A549 (cell line): ENCODE data around the gene WDR45B. TPM values are rescaled to one million over a fixed set of nuclear protein-coding genes. Genes with fewer than 3 reads are reported as not detected.

Experiments
- ATAC-seq, 2 experiments: fragments of 200-7000 bp in 1 of 2; fragments of >200 bp in 1 of 2; cut with Nextera tagmentation in 1 of 2; cut with Tn5 transposase in 1 of 2; 3 replicates each; pipeline versions ENCODE4 v1.8.0 to v1.9.1; 2018 to 2020; ENCODE audit warnings: mild to moderate bottlenecking in 1 of 2, moderate library complexity in 1 of 2
- CTCF ChIA-PET: fragments of 300-600 bp; sonication (Branson Sonifier 250); formaldehyde crosslinking; extraction: SDS; loops from one replicate; lab custom pipeline; 2021; ENCODE audit warnings: antibody characterized with exemption, inconsistent platforms; lab: Yijun Ruan, JAX
- POLR2A ChIA-PET: fragments of 350-600 bp; formaldehyde crosslinking; extraction: SDS; loops from one replicate; lab custom pipeline; 2021; ENCODE audit warnings: antibody characterized with exemption, inconsistent platforms; lab: Yijun Ruan, JAX
- DNase-seq, 2 experiments: peaks; one replicate each; pipeline versions ENCODE4 v3.0.0 to v3.0.0-alpha.2; 2011 to 2016; ENCODE audit warnings: low read depth in 1 of 2, low spot score in 1 of 2
- FAIRE-seq: peaks from 2 replicates; lab custom pipeline; 2011; peaks lifted over from hg19 to GRCh38; lab: Jason Lieb, UNC
- H3K27ac ChIP-seq, 2 experiments: fragments of >200 bp; sonication (Bioruptor Twin); formaldehyde crosslinking; 3 replicates each; pipeline ENCODE4 v1.5.1; 2016 to 2017
- H3K4me1 ChIP-seq: fragments of >200 bp; sonication (Bioruptor Twin); formaldehyde crosslinking; 3 replicates; pipeline ENCODE4 v1.6.1; 2016
- H3K4me2 ChIP-seq: fragments of >200 bp; sonication (Bioruptor Twin); formaldehyde crosslinking; 3 replicates; pipeline ENCODE4 v1.6.1; 2016
- H3K4me3 ChIP-seq: fragments of >200 bp; sonication (Bioruptor Twin); formaldehyde crosslinking; 3 replicates; pipeline ENCODE4 v1.5.1; 2016
- H3K9me3 ChIP-seq: fragments of >200 bp; sonication (Bioruptor Twin); formaldehyde crosslinking; 3 replicates; pipeline ENCODE4 v1.6.1; 2016
- CBX2 ChIP-seq: fragments of 200-600 bp; sonication (generic); IDR thresholded peaks from 2 replicates; pipeline ENCODE4 v1.6.1; 2016; ENCODE audit warnings: low read depth, mild to moderate bottlenecking, borderline replicate concordance
- CEBPB ChIP-seq, 2 experiments: fragments of >200 bp in 1 of 2; sonication (Bioruptor Twin) in 1 of 2; formaldehyde crosslinking in 1 of 2; IDR thresholded peaks; 2 replicates each; pipeline ENCODE4 v1.6.1; 2012 to 2016
- CHD2 ChIP-seq: fragments of 150-350 bp; IDR thresholded peaks from 2 replicates; pipeline ENCODE4 v1.6.1; 2014; ENCODE audit warnings: low read length; ENCODE audit not compliant: partially characterized antibody
- EHMT2 ChIP-seq: fragments of 200-600 bp; sonication (generic); IDR thresholded peaks from 2 replicates; pipeline ENCODE4 v1.6.1; 2016; ENCODE audit warnings: antibody characterized with exemption, low read depth, mild to moderate bottlenecking, moderate library complexity
- EP300 ChIP-seq, 2 experiments: fragments of >200 bp; sonication (Bioruptor Twin); formaldehyde crosslinking; IDR thresholded peaks; 2 replicates in 1 of 2; 3 replicates in 1 of 2; pipeline ENCODE4 v1.6.1; 2016 to 2017
- GATA3 ChIP-seq: IDR thresholded peaks from 2 replicates; pipeline ENCODE4 v1.6.1; 2012; ENCODE audit warnings: borderline replicate concordance
- HDAC2 ChIP-seq: fragments of 200-600 bp; sonication (generic); IDR thresholded peaks from 2 replicates; pipeline ENCODE4 v1.6.1; 2016
- HEYL ChIP-seq: fragments of 250-450 bp; sonication (Bioruptor Pico); IDR thresholded peaks from 2 replicates; pipeline ENCODE4 v1.8.0; 2021; ENCODE audit warnings: mild to moderate bottlenecking, moderate library complexity
- HOXA7 ChIP-seq: fragments of 250-450 bp; sonication (Bioruptor Pico); IDR thresholded peaks from 2 replicates; pipeline ENCODE4 v1.5.0; 2020; ENCODE audit warnings: mild to moderate bottlenecking, moderate library complexity
- HOXB5 ChIP-seq: fragments of 250-450 bp; sonication (Bioruptor Pico); IDR thresholded peaks from 2 replicates; pipeline ENCODE4 v1.5.0; 2020; ENCODE audit warnings: mild to moderate bottlenecking, moderate library complexity
- JUNB ChIP-seq: fragments of >200 bp; sonication (Bioruptor Twin); formaldehyde crosslinking; IDR thresholded peaks from 2 replicates; pipeline ENCODE4 v1.6.1; 2016
- KDM1A ChIP-seq: fragments of 200-600 bp; sonication (generic); IDR thresholded peaks from 2 replicates; pipeline ENCODE4 v1.6.1; 2016; ENCODE audit warnings: low read depth, mild to moderate bottlenecking
- KDM5A ChIP-seq: fragments of 200-600 bp; sonication (generic); IDR thresholded peaks from 2 replicates; pipeline ENCODE4 v1.6.1; 2016; ENCODE audit warnings: antibody characterized with exemption, mild to moderate bottlenecking
- MAFK ChIP-seq: fragments of 450-650 bp; IDR thresholded peaks from 2 replicates; pipeline ENCODE4 v1.6.1; 2014; ENCODE audit not compliant: partially characterized antibody
- MYC ChIP-seq: IDR thresholded peaks from 2 replicates; pipeline ENCODE4 v1.6.1; 2012; ENCODE audit warnings: mild to moderate bottlenecking, inconsistent platforms, low read length, improper control_type of control experiment, borderline replicate concordance
- NPAS2 ChIP-seq: fragments of 250-450 bp; sonication (Bioruptor Pico); IDR thresholded peaks from 2 replicates; pipeline ENCODE4 v1.8.0; 2022; ENCODE audit warnings: mild to moderate bottlenecking, moderate library complexity, borderline replicate concordance
- NR3C1 ChIP-seq: fragments of >200 bp; sonication (Bioruptor Twin); formaldehyde crosslinking; IDR thresholded peaks from 3 replicates; pipeline ENCODE4 v1.6.1; 2017
- PHF8 ChIP-seq: fragments of 200-600 bp; sonication (generic); IDR thresholded peaks from 2 replicates; pipeline ENCODE4 v1.6.1; 2016; ENCODE audit warnings: low read depth, mild to moderate bottlenecking, antibody characterized with exemption, moderate library complexity, borderline replicate concordance
- RAD21 ChIP-seq, 2 experiments: fragments of >200 bp in 1 of 2; sonication (Bioruptor Twin) in 1 of 2; formaldehyde crosslinking in 1 of 2; IDR thresholded peaks in 1 of 2; conservative IDR thresholded peaks in 1 of 2; 2 replicates in 1 of 2; 3 replicates in 1 of 2; pipeline ENCODE4 v1.6.1; 2012 to 2018; ENCODE audit warnings: inconsistent platforms in 1 of 2
- RCOR1 ChIP-seq: fragments of 150-350 bp; IDR thresholded peaks from 2 replicates; pipeline ENCODE4 v1.6.1; 2014; ENCODE audit warnings: antibody characterized with exemption, low read length, low read depth
- RNF2 ChIP-seq: fragments of 200-600 bp; sonication (generic); IDR thresholded peaks from 2 replicates; pipeline ENCODE4 v1.6.1; 2016; ENCODE audit warnings: low read depth, mild to moderate bottlenecking, antibody characterized with exemption, moderate library complexity, borderline replicate concordance
- SMC3 ChIP-seq: fragments of >200 bp; sonication (Bioruptor Twin); formaldehyde crosslinking; IDR thresholded peaks from 3 replicates; pipeline ENCODE4 v1.6.1; 2018; ENCODE audit warnings: inconsistent platforms
- TFCP2L1 ChIP-seq: fragments of 250-450 bp; sonication (Bioruptor Pico); IDR thresholded peaks from 2 replicates; pipeline ENCODE4 v1.5.0; 2021; ENCODE audit warnings: mild to moderate bottlenecking
- ZFP36 ChIP-seq: fragments of 450-650 bp; IDR thresholded peaks from 2 replicates; pipeline ENCODE4 v1.6.1; 2014; ENCODE audit warnings: borderline replicate concordance; ENCODE audit not compliant: partially characterized antibody
- ZSCAN20 ChIP-seq: fragments of 250-450 bp; sonication (Bioruptor Pico); IDR thresholded peaks from 2 replicates; pipeline ENCODE4 v1.8.0; 2022; ENCODE audit warnings: mild to moderate bottlenecking, moderate library complexity
- WGBS: methylation state at CpG from one replicate; pipeline ENCODE4 v1.1.6; 2017; ENCODE audit errors: missing lambda C conversion rate; 5-methylcytosine and 5-hydroxymethylcytosine counted together
- polyA minus RNA-seq: library from RNA; depleted of rRNA, polyadenylated mRNA; stranded (reverse); fragments of >200 nt; gene quantifications from 2 replicates; pipeline ENCODE4 v1.2.3, GENCODE V29; 2011; rRNA and poly(A)+ RNA removed
- polyA plus RNA-seq, 4 experiments: library from polyadenylated mRNA; depleted of rRNA in 3 of 4; stranded (reverse); fragments of >200 nt; fragmentation: RNase III in 1 of 4; extraction: RNeasy Plus Mini Kit Qiagen cat#74134 plus additional on column Dnase treatment in 1 of 4; gene quantifications; 2 replicates in 3 of 4; 3 replicates in 1 of 4; pipeline ENCODE4 v1.2.3, GENCODE V29; 2011 to 2017
- TF ChIP-seq, protein P1 (sequence below): IDR thresholded peaks from 2 replicates; pipeline ENCODE4 v1.6.1; 2012
- TF ChIP-seq, protein P2 (sequence below): fragments of 150-350 bp; IDR thresholded peaks from 2 replicates; pipeline ENCODE4 v1.6.1; 2014; ENCODE audit warnings: low read depth, mild to moderate bottlenecking, low read length
- TF ChIP-seq, protein P3 (sequence below): fragments of >200 bp; sonication (Bioruptor Twin); formaldehyde crosslinking; IDR thresholded peaks from 3 replicates; pipeline ENCODE4 v1.6.1; 2016
- TF ChIP-seq, protein P4 (sequence below): IDR thresholded peaks from 2 replicates; pipeline ENCODE4 v1.6.1; 2012; ENCODE audit warnings: low read depth, borderline replicate concordance
- TF ChIP-seq, protein P5 (sequence below): IDR thresholded peaks from 2 replicates; pipeline ENCODE4 v1.6.1; 2012
- TF ChIP-seq, protein P6 (sequence below): fragments of >200 bp; sonication (Bioruptor Twin); formaldehyde crosslinking; IDR thresholded peaks from 3 replicates; pipeline ENCODE4 v1.5.1; 2016
- TF ChIP-seq, protein P7 (sequence below): fragments of >200 bp; sonication (Bioruptor Twin); formaldehyde crosslinking; IDR thresholded peaks from 2 replicates; pipeline ENCODE4 v1.6.1; 2016
- TF ChIP-seq, protein P8 (sequence below): fragments of 250-450 bp; sonication (Bioruptor Pico); IDR thresholded peaks from 2 replicates; pipeline ENCODE4 v1.5.0; 2021; ENCODE audit warnings: mild to moderate bottlenecking, moderate library complexity, borderline replicate concordance

WDR45B gene
- 124 and 138 TPM in 2 replicates for polyA plus RNA-seq (2011; rRNA removed)
- 98.5 and 120 TPM in 2 replicates for polyA plus RNA-seq (2012; cell fraction: cytosol; rRNA removed)
- polyA plus RNA-seq (2012; cell fraction: nucleus; rRNA removed): 88.3 and 111 TPM in 2 replicates
- 88.2 to 94.0 TPM (median 89.6 TPM) in 3 replicates for polyA plus RNA-seq (2017; fragmentation: RNase III; extraction: RNeasy Plus Mini Kit Qiagen cat#74134 plus additional on column Dnase treatment)
- polyA minus RNA-seq: 69.5 and 82.7 TPM in 2 replicates

DNA sequence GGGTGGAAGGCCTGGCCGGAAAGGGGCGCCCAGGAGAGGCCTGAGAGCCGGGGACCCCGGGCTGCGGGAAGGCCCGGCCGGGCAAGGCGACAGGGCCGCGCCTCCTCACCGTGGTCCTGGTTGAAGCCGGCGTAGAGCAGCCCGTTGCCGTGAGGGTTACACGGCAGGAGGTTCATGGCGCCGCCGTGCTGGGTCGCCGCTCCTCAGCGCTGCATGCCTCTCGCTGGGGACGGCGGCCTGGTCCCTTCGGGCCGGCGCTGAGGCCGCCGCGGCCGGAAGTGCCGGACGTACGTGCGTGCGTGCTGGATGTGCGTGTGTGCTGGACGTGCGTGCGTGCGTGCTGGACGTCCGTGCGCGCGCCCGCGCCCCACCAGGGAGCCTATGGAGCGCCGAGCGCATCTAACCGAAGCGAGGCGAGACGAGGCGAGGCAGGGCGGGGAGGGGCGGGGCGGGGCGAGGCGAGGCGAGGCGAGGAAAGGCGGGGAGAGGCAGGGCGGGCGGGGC is at the start of gene WDR45B:
Gene WDR45B (minus strand): TSS at position 280 of the 504 bp plus-strand sequence. CDS start 104 bp downstream, at position 176.
- peak; percentile 88 to 94 for ATAC-seq
- Histone ChIP-seq H3K27ac (peak within 1 kb of the TSS; percentile 91 to 95), H3K4me1 (peaks cover 23% of the 10 kb centered on the region), H3K9me3 (no peaks in the 10 kb centered on the region), H3K4me2 (peak within 1 kb of the TSS; percentile 98), H3K4me3 (peak within 1 kb of the TSS; percentile 90)
- ChIA-PET POLR2A (no interaction called here), CTCF (no interaction called here)
- 0% methylated on average over 9 of the region's 67 CpGs for WGBS
- peak; percentile 68 for FAIRE-seq
- DNase-seq: peak; percentile 98 to 99
- TF ChIP-seq EHMT2 (no peak), SMC3 (no peak), MYC (peak; percentile 79), PHF8 (peak; percentile 100), RAD21 (conservative IDR thresholded peaks at IDR 0.05 in 1 of 2, IDR thresholded peaks at IDR 0.05 in 1 of 2) (no peak), JUNB (no peak), HDAC2 (no peak), HEYL (no peak), TFCP2L1 (CRISPR knock-in tag) (no peak), MAFK (no peak), GATA3 (0 out of 2 replicates have a peak, but pooled peaks have one; percentile 19), KDM5A (no peak), NPAS2 (CRISPR knock-in tag) (no peak), CBX2 (no peak), RNF2 (no peak), RCOR1 (no peak), EP300 (IDR thresholded peaks at IDR 0.05) (no peak), HOXA7 (no peak), ZFP36 (no peak), CEBPB (IDR thresholded peaks at IDR 0.05) (no peak), HOXB5 (CRISPR knock-in tag) (no peak), NR3C1 (no peak), ZSCAN20 (CRISPR knock-in tag) (no peak), KDM1A (no peak), CHD2 (no peak)
- TF ChIP-seq, protein P1, sequence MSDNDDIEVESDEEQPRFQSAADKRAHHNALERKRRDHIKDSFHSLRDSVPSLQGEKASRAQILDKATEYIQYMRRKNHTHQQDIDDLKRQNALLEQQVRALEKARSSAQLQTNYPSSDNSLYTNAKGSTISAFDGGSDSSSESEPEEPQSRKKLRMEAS: peak; percentile 92
- TF ChIP-seq, protein P2, sequence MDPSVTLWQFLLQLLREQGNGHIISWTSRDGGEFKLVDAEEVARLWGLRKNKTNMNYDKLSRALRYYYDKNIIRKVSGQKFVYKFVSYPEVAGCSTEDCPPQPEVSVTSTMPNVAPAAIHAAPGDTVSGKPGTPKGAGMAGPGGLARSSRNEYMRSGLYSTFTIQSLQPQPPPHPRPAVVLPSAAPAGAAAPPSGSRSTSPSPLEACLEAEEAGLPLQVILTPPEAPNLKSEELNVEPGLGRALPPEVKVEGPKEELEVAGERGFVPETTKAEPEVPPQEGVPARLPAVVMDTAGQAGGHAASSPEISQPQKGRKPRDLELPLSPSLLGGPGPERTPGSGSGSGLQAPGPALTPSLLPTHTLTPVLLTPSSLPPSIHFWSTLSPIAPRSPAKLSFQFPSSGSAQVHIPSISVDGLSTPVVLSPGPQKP: peak; percentile 61; the same call in 1 of the 2 replicates
- TF ChIP-seq, protein P3, sequence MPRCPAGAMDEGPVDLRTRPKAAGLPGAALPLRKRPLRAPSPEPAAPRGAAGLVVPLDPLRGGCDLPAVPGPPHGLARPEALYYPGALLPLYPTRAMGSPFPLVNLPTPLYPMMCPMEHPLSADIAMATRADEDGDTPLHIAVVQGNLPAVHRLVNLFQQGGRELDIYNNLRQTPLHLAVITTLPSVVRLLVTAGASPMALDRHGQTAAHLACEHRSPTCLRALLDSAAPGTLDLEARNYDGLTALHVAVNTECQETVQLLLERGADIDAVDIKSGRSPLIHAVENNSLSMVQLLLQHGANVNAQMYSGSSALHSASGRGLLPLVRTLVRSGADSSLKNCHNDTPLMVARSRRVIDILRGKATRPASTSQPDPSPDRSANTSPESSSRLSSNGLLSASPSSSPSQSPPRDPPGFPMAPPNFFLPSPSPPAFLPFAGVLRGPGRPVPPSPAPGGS: peak; percentile 91
- TF ChIP-seq, protein P4, sequence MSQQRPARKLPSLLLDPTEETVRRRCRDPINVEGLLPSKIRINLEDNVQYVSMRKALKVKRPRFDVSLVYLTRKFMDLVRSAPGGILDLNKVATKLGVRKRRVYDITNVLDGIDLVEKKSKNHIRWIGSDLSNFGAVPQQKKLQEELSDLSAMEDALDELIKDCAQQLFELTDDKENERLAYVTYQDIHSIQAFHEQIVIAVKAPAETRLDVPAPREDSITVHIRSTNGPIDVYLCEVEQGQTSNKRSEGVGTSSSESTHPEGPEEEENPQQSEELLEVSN: peak; percentile 51; the same call in 1 of the 2 replicates
- TF ChIP-seq, protein P5, sequence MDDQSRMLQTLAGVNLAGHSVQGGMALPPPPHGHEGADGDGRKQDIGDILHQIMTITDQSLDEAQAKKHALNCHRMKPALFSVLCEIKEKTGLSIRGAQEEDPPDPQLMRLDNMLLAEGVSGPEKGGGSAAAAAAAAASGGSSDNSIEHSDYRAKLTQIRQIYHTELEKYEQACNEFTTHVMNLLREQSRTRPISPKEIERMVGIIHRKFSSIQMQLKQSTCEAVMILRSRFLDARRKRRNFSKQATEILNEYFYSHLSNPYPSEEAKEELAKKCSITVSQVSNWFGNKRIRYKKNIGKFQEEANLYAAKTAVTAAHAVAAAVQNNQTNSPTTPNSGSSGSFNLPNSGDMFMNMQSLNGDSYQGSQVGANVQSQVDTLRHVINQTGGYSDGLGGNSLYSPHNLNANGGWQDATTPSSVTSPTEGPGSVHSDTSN: no peak
- TF ChIP-seq, protein P6, sequence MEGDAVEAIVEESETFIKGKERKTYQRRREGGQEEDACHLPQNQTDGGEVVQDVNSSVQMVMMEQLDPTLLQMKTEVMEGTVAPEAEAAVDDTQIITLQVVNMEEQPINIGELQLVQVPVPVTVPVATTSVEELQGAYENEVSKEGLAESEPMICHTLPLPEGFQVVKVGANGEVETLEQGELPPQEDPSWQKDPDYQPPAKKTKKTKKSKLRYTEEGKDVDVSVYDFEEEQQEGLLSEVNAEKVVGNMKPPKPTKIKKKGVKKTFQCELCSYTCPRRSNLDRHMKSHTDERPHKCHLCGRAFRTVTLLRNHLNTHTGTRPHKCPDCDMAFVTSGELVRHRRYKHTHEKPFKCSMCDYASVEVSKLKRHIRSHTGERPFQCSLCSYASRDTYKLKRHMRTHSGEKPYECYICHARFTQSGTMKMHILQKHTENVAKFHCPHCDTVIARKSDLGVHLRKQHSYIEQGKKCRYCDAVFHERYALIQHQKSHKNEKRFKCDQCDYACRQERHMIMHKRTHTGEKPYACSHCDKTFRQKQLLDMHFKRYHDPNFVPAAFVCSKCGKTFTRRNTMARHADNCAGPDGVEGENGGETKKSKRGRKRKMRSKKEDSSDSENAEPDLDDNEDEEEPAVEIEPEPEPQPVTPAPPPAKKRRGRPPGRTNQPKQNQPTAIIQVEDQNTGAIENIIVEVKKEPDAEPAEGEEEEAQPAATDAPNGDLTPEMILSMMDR: no peak
- TF ChIP-seq, protein P7, sequence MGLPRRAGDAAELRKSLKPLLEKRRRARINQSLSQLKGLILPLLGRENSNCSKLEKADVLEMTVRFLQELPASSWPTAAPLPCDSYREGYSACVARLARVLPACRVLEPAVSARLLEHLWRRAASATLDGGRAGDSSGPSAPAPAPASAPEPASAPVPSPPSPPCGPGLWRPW: no peak
- TF ChIP-seq, protein P8, sequence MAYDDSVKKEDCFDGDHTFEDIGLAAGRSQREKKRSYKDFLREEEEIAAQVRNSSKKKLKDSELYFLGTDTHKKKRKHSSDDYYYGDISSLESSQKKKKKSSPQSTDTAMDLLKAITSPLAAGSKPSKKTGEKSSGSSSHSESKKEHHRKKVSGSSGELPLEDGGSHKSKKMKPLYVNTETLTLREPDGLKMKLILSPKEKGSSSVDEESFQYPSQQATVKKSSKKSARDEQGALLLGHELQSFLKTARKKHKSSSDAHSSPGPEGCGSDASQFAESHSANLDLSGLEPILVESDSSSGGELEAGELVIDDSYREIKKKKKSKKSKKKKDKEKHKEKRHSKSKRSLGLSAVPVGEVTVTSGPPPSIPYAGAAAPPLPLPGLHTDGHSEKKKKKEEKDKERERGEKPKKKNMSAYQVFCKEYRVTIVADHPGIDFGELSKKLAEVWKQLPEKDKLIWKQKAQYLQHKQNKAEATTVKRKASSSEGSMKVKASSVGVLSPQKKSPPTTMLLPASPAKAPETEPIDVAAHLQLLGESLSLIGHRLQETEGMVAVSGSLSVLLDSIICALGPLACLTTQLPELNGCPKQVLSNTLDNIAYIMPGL (CRISPR knock-in tag): peak; percentile 87
